Astrocyte (in vitro differentiated cells and primary cell): ENCODE results near the gene ZNF592. TPM values are rescaled to one million over a fixed set of nuclear protein-coding genes. Genes with fewer than 3 reads are reported as not detected.

Experiments
- DNase-seq: peaks from one replicate; pipeline ENCODE4 v3.0.0-alpha.2; 2010; ENCODE audit warnings: low read depth
- FAIRE-seq: peaks from 2 replicates; lab custom pipeline; 2011; peaks lifted over from hg19 to GRCh38; lab: Jason Lieb, UNC
- H2AFZ ChIP-seq: 2 replicates; pipeline ENCODE4 v1.6.0; 2012; ENCODE audit warnings: low read depth, low read length, inconsistent platforms
- H3K27ac ChIP-seq: 2 replicates; pipeline ENCODE4 v1.5.1; 2011; ENCODE audit warnings: low read depth, low read length, inconsistent platforms
- H3K27me3 ChIP-seq: 2 replicates; pipeline ENCODE4 v1.6.0; 2011; ENCODE audit warnings: low read length, inconsistent platforms; ENCODE audit not compliant: insufficient read depth
- H3K36me3 ChIP-seq: 2 replicates; pipeline ENCODE4 v1.5.1; 2011; ENCODE audit warnings: low read length, inconsistent platforms; ENCODE audit not compliant: insufficient read depth
- H3K4me1 ChIP-seq: 2 replicates; pipeline ENCODE4 v1.5.1; 2011; ENCODE audit warnings: low read length, inconsistent platforms; ENCODE audit not compliant: insufficient read depth
- H3K4me2 ChIP-seq: 2 replicates; pipeline ENCODE4 v1.6.0; 2012; ENCODE audit warnings: low read length, inconsistent platforms
- H3K4me3 ChIP-seq: 2 replicates; pipeline ENCODE4 v1.5.1; 2011; ENCODE audit warnings: low read depth, mild to moderate bottlenecking, low read length, inconsistent platforms; ENCODE audit not compliant: insufficient read depth
- H3K79me2 ChIP-seq: 2 replicates; pipeline ENCODE4 v1.6.0; 2012; ENCODE audit warnings: mild to moderate bottlenecking, low read length, inconsistent platforms; ENCODE audit not compliant: insufficient read depth
- H3K9ac ChIP-seq: 2 replicates; pipeline ENCODE4 v1.6.0; 2012; ENCODE audit warnings: mild to moderate bottlenecking, low read length, inconsistent platforms
- H3K9me3 ChIP-seq: 2 replicates; pipeline ENCODE4 v1.5.1; 2012; ENCODE audit warnings: low read depth, mild to moderate bottlenecking, low read length, inconsistent platforms; ENCODE audit not compliant: insufficient read depth
- H4K20me1 ChIP-seq: 2 replicates; pipeline ENCODE4 v1.6.0; 2012; ENCODE audit warnings: low read length, inconsistent platforms; ENCODE audit not compliant: insufficient read depth
- H3K27ac Mint-ChIP-seq: one replicate; pipeline ENCODE4 v1.8.0; 2021; ENCODE audit warnings: mild to moderate bottlenecking, mixed read lengths; ENCODE audit not compliant: unreplicated experiment
- H3K27me3 Mint-ChIP-seq: one replicate; pipeline ENCODE4 v1.8.0; 2021; ENCODE audit warnings: low read depth, mixed read lengths; ENCODE audit not compliant: unreplicated experiment
- H3K36me3 Mint-ChIP-seq: one replicate; pipeline ENCODE4 v1.8.0; 2021; ENCODE audit warnings: low read depth, mixed read lengths; ENCODE audit not compliant: unreplicated experiment
- H3K4me1 Mint-ChIP-seq: one replicate; pipeline ENCODE4 v1.8.0; 2021; ENCODE audit warnings: low read depth, mixed read lengths; ENCODE audit not compliant: unreplicated experiment
- H3K4me3 Mint-ChIP-seq: one replicate; pipeline ENCODE4 v1.8.0; 2021; ENCODE audit warnings: mild to moderate bottlenecking, moderate library complexity, mixed read lengths; ENCODE audit not compliant: unreplicated experiment
- H3K9me3 Mint-ChIP-seq: one replicate; pipeline ENCODE4 v1.8.0; 2021; ENCODE audit warnings: mild to moderate bottlenecking, mixed read lengths; ENCODE audit not compliant: unreplicated experiment
- CTCF ChIP-seq: IDR thresholded peaks from 2 replicates; pipeline ENCODE4 v1.5.1; 2011; ENCODE audit warnings: low read depth, mild to moderate bottlenecking, inconsistent platforms, low read length, moderate library complexity; ENCODE audit not compliant: insufficient read depth
- EZH2 ChIP-seq: IDR thresholded peaks from 2 replicates; pipeline ENCODE4 v1.6.1; 2012; ENCODE audit warnings: mild to moderate bottlenecking, low read length, inconsistent platforms; ENCODE audit not compliant: insufficient read depth
- total RNA-seq: library from RNA; stranded (reverse); gene quantifications from 2 replicates; pipeline ENCODE4 v1.2.1, GENCODE V29; 2021

ZNF592 gene
- total RNA-seq, 1 donor from 2014 or later, result 25.1 TPM

DNA sequence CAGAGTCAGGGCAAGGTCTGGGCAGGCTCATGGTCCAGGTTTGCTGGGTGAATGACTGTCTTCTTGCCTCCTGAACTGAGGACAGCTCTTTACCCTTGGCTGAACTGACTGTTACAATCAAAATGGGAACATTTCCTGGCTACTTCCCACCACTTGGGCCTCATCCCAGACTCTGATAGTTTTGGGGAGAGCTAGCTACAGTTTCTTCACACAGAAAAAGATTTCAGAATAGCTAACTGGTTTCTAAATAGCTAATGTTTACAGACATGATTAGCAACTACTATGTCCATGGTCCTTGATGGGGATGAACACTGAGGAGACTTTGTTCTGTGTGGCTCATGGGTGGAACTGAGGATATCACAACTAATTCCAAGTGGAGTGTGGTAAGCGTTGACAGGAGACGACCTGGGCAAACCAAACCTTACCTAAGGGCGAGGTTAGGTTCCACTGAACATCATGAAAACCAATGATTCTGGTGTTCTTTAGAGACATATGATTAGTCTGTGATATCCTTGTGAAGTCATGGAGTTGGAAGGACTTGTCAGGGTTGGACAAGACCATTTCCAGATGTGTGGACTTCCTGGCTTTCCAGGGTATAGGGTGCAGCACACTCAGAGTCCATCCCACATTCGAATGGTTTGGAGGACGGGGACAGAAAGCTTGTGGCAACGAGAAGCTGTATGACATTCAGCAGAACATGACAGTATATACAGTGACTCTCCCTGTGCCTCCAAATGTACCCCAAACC lies 76.0 kb downstream of the ZNF592 start:
- TF ChIP-seq CTCF (no peak), EZH2 (no peak)
- Histone ChIP-seq H3K9ac (no peak overlapping the region), H3K4me1 (no peaks in the 10 kb centered on the region), H4K20me1 (no peaks in the 10 kb centered on the region), H3K9me3 (no peaks in the 10 kb centered on the region), H3K4me3 (no peak overlapping the region), H3K79me2 (no peaks in the 10 kb centered on the region), H3K4me2 (no peak overlapping the region), H3K27ac (no peak overlapping the region), H3K36me3 (no peaks in the 10 kb centered on the region), H2AFZ (no peak overlapping the region), H3K27me3 (no peaks in the 10 kb centered on the region)
- H3K4me3 Mint-ChIP-seq, result no peak overlapping the region
- no peaks in the 10 kb centered on the region for H3K9me3 Mint-ChIP-seq
- no peak overlapping the region for H3K27ac Mint-ChIP-seq
- H3K36me3 Mint-ChIP-seq, result peaks cover 9% of the 10 kb centered on the region
- peaks cover 3% of the 10 kb centered on the region for H3K27me3 Mint-ChIP-seq
- FAIRE-seq, result no peak
- DNase-seq, result no peak
- peaks cover 2% of the 10 kb centered on the region for H3K4me1 Mint-ChIP-seq

- Histone ChIP-seq H3K4me3 (no peak overlapping the region), H3K27ac (no peak overlapping the region), H3K9ac (no peak overlapping the region), H3K36me3 (no peaks in the 10 kb centered on the region), H3K4me1 (no peaks in the 10 kb centered on the region), H3K79me2 (no peaks in the 10 kb centered on the region), H3K4me2 (no peak overlapping the region), H2AFZ (no peak overlapping the region), H4K20me1 (no peaks in the 10 kb centered on the region), H3K27me3 (no peaks in the 10 kb centered on the region), H3K9me3 (no peaks in the 10 kb centered on the region)
- no peak overlapping the region for H3K27ac Mint-ChIP-seq
- no peak for TF ChIP-seq EZH2
- no peak for TF ChIP-seq CTCF
- peaks cover 3% of the 10 kb centered on the region for H3K27me3 Mint-ChIP-seq
- H3K4me3 Mint-ChIP-seq, result no peak overlapping the region
- H3K36me3 Mint-ChIP-seq, result peaks cover 9% of the 10 kb centered on the region
- FAIRE-seq, result no peak
- H3K4me1 Mint-ChIP-seq, result peaks cover 2% of the 10 kb centered on the region
- no peaks in the 10 kb centered on the region for H3K9me3 Mint-ChIP-seq
- DNase-seq, result no peak
Measured at GRCh38 chr15:84826369-84826823, 78.0 kb downstream of the ZNF592 start.

DNA sequence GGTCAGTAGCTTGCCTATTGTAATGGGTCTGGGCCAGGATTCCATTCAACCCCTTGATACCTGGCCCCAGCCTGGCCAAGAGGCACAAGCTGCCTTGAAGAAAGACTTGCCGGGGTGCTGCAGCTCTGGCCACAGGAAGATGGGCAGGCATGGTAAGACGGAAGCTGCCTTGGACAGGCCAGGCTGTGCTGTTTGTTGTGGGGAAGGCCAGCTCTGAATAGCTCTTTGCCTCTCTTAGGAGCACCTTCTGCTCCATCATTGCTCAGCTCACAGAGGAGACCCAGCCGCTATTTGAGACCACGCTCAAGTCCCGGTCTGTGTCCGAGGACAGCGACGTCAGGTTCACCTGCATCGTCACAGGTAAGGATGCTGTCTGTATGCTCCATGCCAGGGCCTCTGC lies 78.9 kb downstream of the ZNF592 start:
- Histone ChIP-seq H3K4me3 (no peak overlapping the region), H3K27me3 (no peaks in the 10 kb centered on the region), H3K9me3 (no peaks in the 10 kb centered on the region), H3K36me3 (no peaks in the 10 kb centered on the region), H4K20me1 (no peaks in the 10 kb centered on the region), H3K79me2 (no peaks in the 10 kb centered on the region), H3K4me1 (no peaks in the 10 kb centered on the region), H3K27ac (no peak overlapping the region), H2AFZ (no peak overlapping the region), H3K9ac (no peak overlapping the region), H3K4me2 (no peak overlapping the region)
- H3K4me1 Mint-ChIP-seq, result no peaks in the 10 kb centered on the region
- H3K36me3 Mint-ChIP-seq, result peaks cover 7% of the 10 kb centered on the region
- FAIRE-seq (no peak), DNase-seq (no peak)
- no peak overlapping the region for H3K27ac Mint-ChIP-seq
- no peaks in the 10 kb centered on the region for H3K9me3 Mint-ChIP-seq
- H3K4me3 Mint-ChIP-seq, result no peak overlapping the region
- H3K27me3 Mint-ChIP-seq, result peaks cover 2% of the 10 kb centered on the region
- no peak for TF ChIP-seq CTCF
- TF ChIP-seq EZH2, result no peak
